Fibroblast of lung (primary cell): ENCODE results near the gene FIBCD1.

Experiments used
- EZH2 ChIP-seq: IDR thresholded peaks from 2 replicates; pipeline ENCODE4 v1.5.1; 2012; ENCODE audit warnings: low read length, control low read depth, mild to moderate bottlenecking; ENCODE audit errors: missing control alignments
- TF ChIP-seq, protein P1 (sequence below), 2 donors: IDR thresholded peaks in 1 of 2; conservative IDR thresholded peaks in 1 of 2; 1 replicate in 1 of 2; 2 replicates in 1 of 2; pipeline ENCODE4 v1.5.1; 2011 to 2012; ENCODE audit warnings: low read length in 2 of 2, control low read depth in 1 of 2, inconsistent platforms in 1 of 2, low read depth in 1 of 2, mild to moderate bottlenecking in 1 of 2

DNA sequence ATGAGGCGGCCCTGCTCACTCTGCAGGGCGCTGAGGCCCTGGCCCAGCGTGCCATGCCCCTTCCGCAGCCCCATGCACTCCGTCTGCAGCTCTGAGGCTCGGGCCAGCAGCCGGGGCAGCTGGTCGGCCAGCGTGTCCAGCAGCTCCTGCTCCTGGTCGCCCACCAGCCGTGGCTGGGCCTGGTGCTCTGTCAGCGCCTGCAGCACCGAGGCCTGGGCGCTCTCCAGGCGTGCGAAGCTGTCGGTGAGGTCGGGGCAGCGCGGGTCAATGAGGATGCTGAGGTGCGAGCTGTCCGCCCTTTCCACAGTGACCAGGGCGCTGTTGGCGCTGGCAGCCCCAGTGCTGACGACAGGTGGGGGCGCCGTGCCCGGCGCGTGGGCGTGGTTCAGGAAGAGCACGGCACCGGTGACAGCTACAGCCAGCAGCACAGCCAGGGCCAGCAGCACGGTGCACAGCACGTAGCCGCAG, 9.4 kb downstream of the FIBCD1 start:
- TF ChIP-seq, protein P1, sequence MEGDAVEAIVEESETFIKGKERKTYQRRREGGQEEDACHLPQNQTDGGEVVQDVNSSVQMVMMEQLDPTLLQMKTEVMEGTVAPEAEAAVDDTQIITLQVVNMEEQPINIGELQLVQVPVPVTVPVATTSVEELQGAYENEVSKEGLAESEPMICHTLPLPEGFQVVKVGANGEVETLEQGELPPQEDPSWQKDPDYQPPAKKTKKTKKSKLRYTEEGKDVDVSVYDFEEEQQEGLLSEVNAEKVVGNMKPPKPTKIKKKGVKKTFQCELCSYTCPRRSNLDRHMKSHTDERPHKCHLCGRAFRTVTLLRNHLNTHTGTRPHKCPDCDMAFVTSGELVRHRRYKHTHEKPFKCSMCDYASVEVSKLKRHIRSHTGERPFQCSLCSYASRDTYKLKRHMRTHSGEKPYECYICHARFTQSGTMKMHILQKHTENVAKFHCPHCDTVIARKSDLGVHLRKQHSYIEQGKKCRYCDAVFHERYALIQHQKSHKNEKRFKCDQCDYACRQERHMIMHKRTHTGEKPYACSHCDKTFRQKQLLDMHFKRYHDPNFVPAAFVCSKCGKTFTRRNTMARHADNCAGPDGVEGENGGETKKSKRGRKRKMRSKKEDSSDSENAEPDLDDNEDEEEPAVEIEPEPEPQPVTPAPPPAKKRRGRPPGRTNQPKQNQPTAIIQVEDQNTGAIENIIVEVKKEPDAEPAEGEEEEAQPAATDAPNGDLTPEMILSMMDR (conservative IDR thresholded peaks at IDR 0.05 in 1 of 2, IDR thresholded peaks at IDR 0.05 in 1 of 2; ENCODE audit: low read depth in 1 of 2, low read length in 2 of 2), result no peak
- no peak for TF ChIP-seq EZH2
